Testis (tissue), 2 donors: ENCODE results near the gene WDR74.
A peak's percentile ranks its signal among the peaks of the same experiment; 100 is the strongest.

Source experiments
- CTCF ChIP-seq, 3 experiments: fragments of 450-650 bp in 2 of 3; fragments of 200-600 bp in 1 of 3; sonication (generic) in 1 of 3; IDR thresholded peaks; one replicate each; pipeline ENCODE4 v1.5.1; 2016 to 2019; ENCODE audit warnings: antibody characterized with exemption in 3 of 3, mild to moderate bottlenecking in 2 of 3, moderate library complexity in 1 of 3
- POLR2A ChIP-seq: fragments of 450-650 bp; IDR thresholded peaks from one replicate; pipeline ENCODE4 v1.6.1; 2017; ENCODE audit warnings: antibody characterized with exemption, mild to moderate bottlenecking, moderate library complexity

GRCh38 chr11:62839050-62839945, at the start of gene WDR74:
- TF ChIP-seq CTCF (IDR thresholded peaks at IDR 0.05): no peak
- TF ChIP-seq POLR2A: peak; percentile 85
